Epithelial cell of esophagus (primary cell): ENCODE data around the gene SESN2.
"Not testable (repeated sequence)": the region's sequence is repeated elsewhere in the genome, so short reads cannot be mapped to it uniquely, and the experiment has no call there.

Experiments
- DNase-seq: peaks from one replicate; pipeline ENCODE4 v3.0.0; 2010; ENCODE audit warnings: low read depth
- H3K4me3 ChIP-seq: 2 replicates; pipeline ENCODE4 v1.5.1; 2011; ENCODE audit warnings: mild to moderate bottlenecking, low read length, control low read depth
- CTCF ChIP-seq: IDR thresholded peaks from 2 replicates; pipeline ENCODE4 v1.5.1; 2011; ENCODE audit warnings: low read depth, mild to moderate bottlenecking, low read length, control low read depth, inconsistent platforms; ENCODE audit not compliant: insufficient read depth; ENCODE audit errors: missing control alignments

The SESN2 gene

GRCh38 chr1:28313702-28314546 is 54.6 kb downstream of the SESN2 start:
- no peak overlapping the region for H3K4me3 ChIP-seq
- no peak for TF ChIP-seq CTCF
- peak; percentile 85 for DNase-seq

GRCh38 chr1:28314547-28314941 is 55.2 kb downstream of the SESN2 start:
- peak; percentile 76 for DNase-seq
- H3K4me3 ChIP-seq: no peak overlapping the region
- TF ChIP-seq CTCF: no peak

DNA sequence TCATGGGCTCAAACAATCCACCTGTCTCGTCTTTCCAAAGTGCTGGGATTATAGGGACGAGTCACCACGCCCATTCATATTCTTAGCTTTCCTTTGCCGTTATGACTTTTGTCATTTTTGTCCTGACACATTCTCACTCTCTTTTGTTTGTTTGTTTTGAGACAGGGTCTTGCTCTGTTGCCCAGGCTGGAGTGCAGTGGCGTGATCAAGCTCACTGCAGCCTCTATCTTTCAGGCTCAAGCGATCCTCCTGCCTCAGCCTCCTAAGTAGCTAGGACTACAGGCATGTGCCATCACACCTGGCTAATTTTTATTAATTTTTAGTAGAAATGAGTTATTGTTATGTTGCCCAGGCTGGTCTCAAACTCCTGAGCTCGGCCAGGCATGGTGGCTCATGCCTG is 57.7 kb downstream of the SESN2 start:
- no peak for DNase-seq
- no peak overlapping the region for H3K4me3 ChIP-seq
- TF ChIP-seq CTCF: no peak

DNA sequence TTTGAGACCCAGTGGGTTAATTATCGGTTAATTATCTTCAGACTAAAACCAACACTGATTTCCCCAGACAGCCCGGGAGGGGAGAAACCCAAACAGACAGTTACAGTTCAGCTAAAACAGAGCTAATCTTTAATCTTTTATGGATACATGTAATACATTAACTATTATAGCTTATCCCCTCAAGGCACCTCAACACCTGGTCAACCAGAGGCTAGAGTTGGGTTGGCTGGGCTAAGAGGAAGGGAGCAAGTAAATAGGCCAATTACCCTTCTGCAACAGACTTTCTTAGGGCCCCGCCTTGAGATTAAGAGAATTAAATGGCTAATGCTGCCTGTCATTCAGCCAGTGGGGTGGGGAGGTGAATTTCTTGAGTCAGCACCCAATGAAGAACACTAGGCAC is 62.9 kb downstream of the SESN2 start:
- DNase-seq: peak; percentile 56
- no peak overlapping the region for H3K4me3 ChIP-seq
- TF ChIP-seq CTCF: no peak

GRCh38 chr1:28323720-28324119 is 64.4 kb downstream of the SESN2 start:
- TF ChIP-seq CTCF: no peak
- H3K4me3 ChIP-seq: no peak overlapping the region
- DNase-seq: no peak

DNA sequence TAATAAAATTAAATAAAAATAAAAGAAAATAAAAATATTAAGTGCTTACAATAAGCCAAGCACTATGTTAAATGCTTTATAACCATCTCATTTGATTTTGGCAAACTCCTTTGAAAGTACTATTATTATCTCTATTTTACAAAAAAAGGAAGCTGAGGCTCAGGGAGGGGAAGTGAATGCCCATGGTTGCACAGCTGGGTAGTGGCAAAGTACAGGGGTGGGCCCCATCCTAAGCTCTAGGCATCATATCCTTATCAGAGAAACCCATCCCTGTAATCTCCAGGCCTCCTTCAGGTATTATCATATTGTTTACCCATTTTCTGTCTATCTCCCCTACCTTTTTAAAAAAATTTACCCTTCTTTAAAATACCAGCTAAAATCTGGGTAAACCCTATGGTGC is 67.2 kb downstream of the SESN2 start:
- TF ChIP-seq CTCF: no peak
- no peak overlapping the region for H3K4me3 ChIP-seq
- no peak for DNase-seq

- peak; percentile 90 for DNase-seq
- no peak for TF ChIP-seq CTCF
- H3K4me3 ChIP-seq: no peak overlapping the region
These were observed 67.7 kb downstream of the SESN2 start for GRCh38 chr1:28326984-28327383.

DNA sequence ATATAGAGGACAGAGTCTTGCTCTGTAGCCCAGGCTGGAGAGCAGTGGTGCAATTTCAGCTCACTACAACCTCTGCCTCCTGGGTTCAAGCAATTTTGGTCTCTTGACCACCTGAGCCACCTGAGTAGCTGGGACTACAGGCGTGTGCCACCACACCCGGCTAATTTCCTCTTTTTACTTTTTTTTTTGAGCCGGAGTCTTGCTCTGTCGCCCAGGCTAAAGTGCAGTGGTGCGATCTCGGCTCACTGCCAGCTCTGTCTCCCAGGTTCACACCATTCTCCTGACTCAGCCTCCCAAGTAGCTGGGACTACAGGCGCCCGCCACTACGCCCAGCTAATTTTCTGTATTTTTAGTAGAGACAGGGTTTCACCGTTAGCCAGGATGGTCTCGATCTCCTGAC is 68.1 kb downstream of the SESN2 start:
- not testable (repeated sequence) for DNase-seq, H3K4me3 ChIP-seq
